GM12878 (cell line): ENCODE data around the gene NOXA1. TPM values are rescaled to one million over a fixed set of nuclear protein-coding genes. Genes with fewer than 3 reads are reported as not detected.

Experiments used
- ATAC-seq: fragments of 200-7000 bp; cut with Tn5 transposase; 3 replicates; pipeline ENCODE4 v1.9.1; 2020; ENCODE audit warnings: mild to moderate bottlenecking, moderate library complexity
- BruUV-seq: library from RNA; stranded (reverse); fragments of 400-500 nt; replicated peaks from 2 replicates; lab custom pipeline; 2021; lab: Mats Ljungman, UMichigan
- CTCF ChIA-PET: fragments of 300-600 bp; sonication (Branson Sonifier 250); formaldehyde crosslinking; extraction: SDS; loops from one replicate; lab custom pipeline; 2021; ENCODE audit warnings: inconsistent platforms; lab: Yijun Ruan, JAX
- POLR2A ChIA-PET: fragments of 350-600 bp; formaldehyde crosslinking; extraction: SDS; loops from one replicate; lab custom pipeline; 2021; ENCODE audit warnings: inconsistent platforms; lab: Charles Lee
- RAD21 ChIA-PET: fragments of 300-600 bp; sonication (Branson Sonifier 250); formaldehyde crosslinking; loops from one replicate; lab custom pipeline; 2023; ENCODE audit warnings: antibody characterized with exemption; ENCODE audit not compliant: unreplicated experiment; lab: Charles Lee
- SMC1A ChIA-PET: fragments of 300-600 bp; sonication (Branson Sonifier 250); formaldehyde crosslinking; loops from one replicate; lab custom pipeline; 2023; ENCODE audit not compliant: unreplicated experiment, uncharacterized antibody; lab: Charles Lee
- DNase-seq: peaks from one replicate; pipeline ENCODE4 v3.0.0-alpha.2; 2011; ENCODE audit warnings: low read depth, low spot score
- FAIRE-seq: peaks from 3 replicates; lab custom pipeline; 2011; peaks lifted over from hg19 to GRCh38; lab: Jason Lieb, UNC
- H2AFZ ChIP-seq: 2 replicates; pipeline ENCODE4 v1.6.0; 2011; ENCODE audit warnings: low read depth, low read length, control low read depth; ENCODE audit not compliant: control insufficient read depth
- H3K27ac ChIP-seq: 2 replicates; pipeline ENCODE4 v1.5.1; 2011; ENCODE audit warnings: control low read depth; ENCODE audit not compliant: control insufficient read depth, insufficient read depth
- H3K27me3 ChIP-seq, 2 experiments: replicated peaks in 1 of 2; 2 replicates each; pipeline versions ENCODE4 v1.6.0 to v1.6.1; 2011; ENCODE audit warnings: low read length in 1 of 2; ENCODE audit not compliant: control insufficient read depth in 2 of 2, insufficient read depth in 2 of 2
- H3K36me3 ChIP-seq, 2 experiments: 2 replicates each; pipeline ENCODE4 v1.5.1; 2011; ENCODE audit warnings: low read length in 1 of 2; ENCODE audit not compliant: control insufficient read depth in 2 of 2, insufficient read depth in 2 of 2
- H3K4me1 ChIP-seq: 2 replicates; pipeline ENCODE4 v1.6.1; 2011; ENCODE audit warnings: mild to moderate bottlenecking, low read length, moderate library complexity, mixed read lengths; ENCODE audit not compliant: control insufficient read depth, insufficient read depth
- H3K4me2 ChIP-seq: 2 replicates; pipeline ENCODE4 v1.6.0; 2011; ENCODE audit warnings: control low read depth; ENCODE audit not compliant: control insufficient read depth, insufficient read depth
- H3K4me3 ChIP-seq: fragments of 200-600 bp; sonication (generic); 2 replicates; pipeline ENCODE4 v1.5.1; 2016
- H3K79me2 ChIP-seq: 2 replicates; pipeline ENCODE4 v1.6.0; 2011; ENCODE audit warnings: low read length; ENCODE audit not compliant: control insufficient read depth, insufficient read depth
- H3K9ac ChIP-seq: 2 replicates; pipeline ENCODE4 v1.8.0; 2011; ENCODE audit warnings: low read length, control low read depth, mixed read lengths; ENCODE audit not compliant: control insufficient read depth, insufficient read depth
- H3K9me3 ChIP-seq: replicated peaks from 3 replicates; pipeline ENCODE4 v1.5.1; 2011; ENCODE audit warnings: mild to moderate bottlenecking, low read length; ENCODE audit not compliant: control insufficient read depth, insufficient read depth
- H4K20me1 ChIP-seq: 2 replicates; pipeline ENCODE4 v1.6.0; 2011; ENCODE audit not compliant: control insufficient read depth, insufficient read depth
- CBX3 ChIP-seq: fragments of 200-600 bp; sonication (generic); IDR thresholded peaks from 2 replicates; pipeline ENCODE4 v1.6.1; 2016; ENCODE audit warnings: low read depth, borderline replicate concordance
- EP300 ChIP-seq, 2 experiments: fragments of 150-350 bp in 1 of 2; IDR thresholded peaks; 2 replicates each; pipeline ENCODE4 v1.6.1; 2011 to 2012; ENCODE audit warnings: low read depth in 2 of 2, low read length in 2 of 2, borderline replicate concordance in 1 of 2, improper control_type of control experiment in 1 of 2, inconsistent platforms in 1 of 2; ENCODE audit not compliant: control insufficient read depth in 1 of 2
- MEF2A ChIP-seq: IDR thresholded peaks from 2 replicates; pipeline ENCODE4 v1.6.1; 2011; ENCODE audit warnings: low read depth, mild to moderate bottlenecking, low read length, moderate library complexity; ENCODE audit not compliant: insufficient read depth
- NR2C2 ChIP-seq: IDR thresholded peaks from 2 replicates; pipeline ENCODE4 v1.6.1; 2011; ENCODE audit warnings: borderline replicate concordance, low read depth; ENCODE audit not compliant: control insufficient read depth, insufficient read length
- RCOR1 ChIP-seq: conservative IDR thresholded peaks from 2 replicates; pipeline ENCODE4 v1.6.1; 2012; ENCODE audit warnings: low read depth, low read length, improper control_type of control experiment
- SMAD5 ChIP-seq: IDR thresholded peaks from 2 replicates; pipeline ENCODE4 v1.6.1; 2016; ENCODE audit warnings: antibody characterized with exemption, low read depth
- SREBF2 ChIP-seq: IDR thresholded peaks from 2 replicates; pipeline ENCODE4 v1.6.1; 2012; ENCODE audit warnings: mild to moderate bottlenecking, low read length
- ZBTB33 ChIP-seq: fragments of 450-650 bp; IDR thresholded peaks from 2 replicates; pipeline ENCODE4 v1.6.1; 2017; ENCODE audit warnings: mild to moderate bottlenecking
- ZNF24 ChIP-seq: fragments of 450-650 bp; IDR thresholded peaks from 2 replicates; pipeline ENCODE4 v1.6.1; 2017; ENCODE audit warnings: antibody characterized with exemption, mild to moderate bottlenecking
- ZNF622 ChIP-seq: fragments of 450-650 bp; IDR thresholded peaks from 2 replicates; pipeline ENCODE4 v1.6.1; 2017; ENCODE audit warnings: mild to moderate bottlenecking, inconsistent platforms
- ZZZ3 ChIP-seq: IDR thresholded peaks from 2 replicates; pipeline ENCODE4 v1.6.1; 2011; ENCODE audit warnings: low read depth; ENCODE audit not compliant: control insufficient read depth, insufficient read length
- WGBS: methylation state at CpG from one replicate; pipeline ENCODE4 v1.1.6; 2016; ENCODE audit warnings: low lambda C conversion rate; ENCODE audit not compliant: insufficient replicate concordance, insufficient coverage; ENCODE audit errors: missing lambda C conversion rate; 5-methylcytosine and 5-hydroxymethylcytosine counted together
- in situ Hi-C: fragments of 300-500 bp; cut with MboI; formaldehyde crosslinking; loops from 9 replicates; pipeline ENCODE4 v1.14.3; 2018; ENCODE audit warnings: mixed read lengths
- intact Hi-C: fragments of 100-400 bp; cut with micrococcal nuclease; formaldehyde crosslinking; loops from one replicate; pipeline ENCODE4 v1.14.2; 2022; ENCODE audit not compliant: unreplicated experiment
- polyA plus RNA-seq, 11 experiments: library from polyadenylated mRNA; depleted of rRNA in 4 of 11; unstranded in 6 of 11; stranded (reverse) in 5 of 11; fragments of >200 nt; fragmentation: Nextera tagmentation in 4 of 11; fragmentation: Illumina TruSeq in 1 of 11; extraction: Ambion mirVana in 4 of 11; extraction: Trizol in 1 of 11; gene quantifications; 1 replicate in 1 of 11; 2 replicates in 10 of 11; pipeline versions ENCODE4 v1.2.1 to v1.2.3, GENCODE V29; 2011 to 2016; ENCODE audit warnings: inconsistent platforms in 2 of 11, missing spikeins in 2 of 11, low read depth in 1 of 11
- total RNA-seq, 4 experiments: library from RNA; depleted of rRNA in 3 of 4; stranded (reverse); fragments of >200 nt in 3 of 4; fragmentation: Illumina TruSeq in 1 of 4; extraction: Trizol in 1 of 4; gene quantifications; 2 replicates each; pipeline versions ENCODE4 v1.2.1 to v1.2.3, GENCODE V29; 2013 to 2021
- TF ChIP-seq, protein P1 (sequence below): fragments of 150-350 bp; IDR thresholded peaks from 2 replicates; pipeline ENCODE4 v1.6.1; 2016; ENCODE audit warnings: low read depth, low read length
- TF ChIP-seq, protein P2 (sequence below): IDR thresholded peaks from 2 replicates; pipeline ENCODE4 v1.6.1; 2012; ENCODE audit warnings: low read depth, low read length, improper control_type of control experiment

NOXA1 gene
- total and polyA plus RNA-seq, 10 of the 15 experiments (the other 5 are each of a cell fraction or from before 2014, with no cell fraction given): 0.08 to 0.20 TPM; not detected in 8

GRCh38 chr9:137452006-137452760, 29.0 kb downstream of the NOXA1 start (continued):
- no peak for TF ChIP-seq ZBTB33
- TF ChIP-seq, protein P1, sequence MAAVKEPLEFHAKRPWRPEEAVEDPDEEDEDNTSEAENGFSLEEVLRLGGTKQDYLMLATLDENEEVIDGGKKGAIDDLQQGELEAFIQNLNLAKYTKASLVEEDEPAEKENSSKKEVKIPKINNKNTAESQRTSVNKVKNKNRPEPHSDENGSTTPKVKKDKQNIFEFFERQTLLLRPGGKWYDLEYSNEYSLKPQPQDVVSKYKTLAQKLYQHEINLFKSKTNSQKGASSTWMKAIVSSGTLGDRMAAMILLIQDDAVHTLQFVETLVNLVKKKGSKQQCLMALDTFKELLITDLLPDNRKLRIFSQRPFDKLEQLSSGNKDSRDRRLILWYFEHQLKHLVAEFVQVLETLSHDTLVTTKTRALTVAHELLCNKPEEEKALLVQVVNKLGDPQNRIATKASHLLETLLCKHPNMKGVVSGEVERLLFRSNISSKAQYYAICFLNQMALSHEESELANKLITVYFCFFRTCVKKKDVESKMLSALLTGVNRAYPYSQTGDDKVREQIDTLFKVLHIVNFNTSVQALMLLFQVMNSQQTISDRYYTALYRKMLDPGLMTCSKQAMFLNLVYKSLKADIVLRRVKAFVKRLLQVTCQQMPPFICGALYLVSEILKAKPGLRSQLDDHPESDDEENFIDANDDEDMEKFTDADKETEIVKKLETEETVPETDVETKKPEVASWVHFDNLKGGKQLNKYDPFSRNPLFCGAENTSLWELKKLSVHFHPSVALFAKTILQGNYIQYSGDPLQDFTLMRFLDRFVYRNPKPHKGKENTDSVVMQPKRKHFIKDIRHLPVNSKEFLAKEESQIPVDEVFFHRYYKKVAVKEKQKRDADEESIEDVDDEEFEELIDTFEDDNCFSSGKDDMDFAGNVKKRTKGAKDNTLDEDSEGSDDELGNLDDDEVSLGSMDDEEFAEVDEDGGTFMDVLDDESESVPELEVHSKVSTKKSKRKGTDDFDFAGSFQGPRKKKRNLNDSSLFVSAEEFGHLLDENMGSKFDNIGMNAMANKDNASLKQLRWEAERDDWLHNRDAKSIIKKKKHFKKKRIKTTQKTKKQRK: no peak
- TF ChIP-seq, all 136 proteins: peak for 0

DNA sequence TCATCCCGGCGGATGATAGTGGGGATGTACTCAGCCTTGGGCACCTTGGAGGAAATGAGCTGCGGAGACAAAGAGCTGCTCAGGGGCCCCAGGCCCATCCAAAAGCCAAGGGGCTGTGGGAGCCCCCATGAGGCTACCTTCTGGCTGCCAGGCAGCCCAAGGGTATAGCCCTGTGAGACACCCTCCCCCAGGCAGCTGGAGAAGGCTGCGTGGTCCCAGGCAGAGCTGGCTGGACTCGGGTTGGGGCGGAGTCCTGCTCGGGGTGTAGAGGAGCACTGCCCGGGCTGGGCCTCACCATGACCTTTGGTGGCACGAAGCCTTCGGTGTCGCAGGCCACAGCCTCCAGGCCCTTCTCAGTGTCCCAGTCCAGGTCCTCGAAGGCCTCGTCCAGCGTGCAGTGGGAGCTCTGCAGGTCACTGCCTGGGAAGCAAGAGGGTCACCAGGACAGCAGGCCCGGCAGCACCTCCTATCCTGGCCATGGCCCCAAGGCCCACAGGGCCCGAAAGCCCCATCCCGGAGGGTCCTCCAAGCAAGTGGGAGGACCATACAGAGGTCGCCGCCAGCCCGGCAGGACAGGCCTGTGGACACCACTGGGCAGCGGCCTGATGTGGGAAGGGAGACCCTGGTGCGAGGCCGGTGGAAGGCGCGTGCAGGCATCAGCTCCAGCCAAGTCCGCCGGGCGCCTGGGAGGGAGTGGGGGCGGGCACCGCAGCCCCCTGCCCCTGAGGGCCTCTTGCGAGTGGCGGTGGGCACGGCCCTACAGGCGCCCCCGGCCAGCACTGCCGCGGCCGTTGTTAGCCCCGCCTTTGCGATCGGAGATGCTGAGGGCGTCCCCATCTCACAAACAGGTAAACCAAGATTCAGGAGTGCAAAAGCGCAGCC, 29.8 kb downstream of the NOXA1 start:
- FAIRE-seq: no peak
- no peak for TF ChIP-seq MEF2A
- TF ChIP-seq CBX3: no peak
- TF ChIP-seq, protein P2, sequence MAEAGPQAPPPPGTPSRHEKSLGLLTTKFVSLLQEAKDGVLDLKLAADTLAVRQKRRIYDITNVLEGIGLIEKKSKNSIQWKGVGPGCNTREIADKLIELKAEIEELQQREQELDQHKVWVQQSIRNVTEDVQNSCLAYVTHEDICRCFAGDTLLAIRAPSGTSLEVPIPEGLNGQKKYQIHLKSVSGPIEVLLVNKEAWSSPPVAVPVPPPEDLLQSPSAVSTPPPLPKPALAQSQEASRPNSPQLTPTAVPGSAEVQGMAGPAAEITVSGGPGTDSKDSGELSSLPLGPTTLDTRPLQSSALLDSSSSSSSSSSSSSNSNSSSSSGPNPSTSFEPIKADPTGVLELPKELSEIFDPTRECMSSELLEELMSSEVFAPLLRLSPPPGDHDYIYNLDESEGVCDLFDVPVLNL: no peak
- no peak for TF ChIP-seq SREBF2
- no peak for TF ChIP-seq ZNF622
- no peak for TF ChIP-seq RCOR1
- TF ChIP-seq EP300 (IDR thresholded peaks at IDR 0.05; ENCODE audit: borderline replicate concordance in 1 of 2, control insufficient read depth in 1 of 2, low read depth in 2 of 2, low read length in 2 of 2): no peak
- no peak for TF ChIP-seq ZNF24
- no peak for TF ChIP-seq SMAD5
- no peak for TF ChIP-seq NR2C2
- TF ChIP-seq ZZZ3: no peak

More for the DNA sequence above, 29.8 kb downstream of the NOXA1 start:
- BruUV-seq: no TSS peak
- H3K79me2 ChIP-seq: peaks cover 2% of the 10 kb centered on the region; the same call in 1 of the 2 replicates
- SMC1A ChIA-PET: no interaction called here
- H3K4me2 ChIP-seq: no peak overlapping the region
- 97% methylated on average over 41 of the region's 43 CpGs for WGBS
- in situ Hi-C loops: no loop called here
- no peak overlapping the region for H3K4me3 ChIP-seq
- no peaks in the 10 kb centered on the region for H3K36me3 ChIP-seq
- no peaks in the 10 kb centered on the region for H3K27me3 ChIP-seq
- H3K9ac ChIP-seq: no peak overlapping the region
- peaks cover 10% of the 10 kb centered on the region for H3K4me1 ChIP-seq
- no peak overlapping the region for H2AFZ ChIP-seq
- H3K27ac ChIP-seq: no peak overlapping the region
- no peak for ATAC-seq
- intact Hi-C loops: no loop called here
- POLR2A ChIA-PET: interaction anchor here (1.1 kb wide), 1 partner anchor 30 kb away, joined by 5 read pairs; the partner anchor contains the start of genes EXD3 and NOXA1
- H4K20me1 ChIP-seq: no peaks in the 10 kb centered on the region
- CTCF ChIA-PET: no interaction called here
- H3K9me3 ChIP-seq: no peaks in the 10 kb centered on the region
- no peak for DNase-seq
- RAD21 ChIA-PET: no interaction called here
